ENCODE measurements around the gene CCDC54. TPM values are rescaled to one million over a fixed set of nuclear protein-coding genes. Genes with fewer than 3 reads are reported as not detected.

CCDC54 gene
- total and polyA plus RNA-seq, 8 donors, result not detected

GRCh38 chr3:107387555-107387954 is 10.3 kb downstream of the CCDC54 start:
- DNase-seq, result no peak
- H3K27me3 ChIP-seq, result no peaks in the 10 kb centered on the region
- TF ChIP-seq EP300 (IDR thresholded peaks at IDR 0.05) (no peak), POLR2AphosphoS5 (IDR thresholded peaks at IDR 0.05) (no peak), POLR2A (IDR thresholded peaks at IDR 0.05) (no peak)
- TF ChIP-seq, protein P1, sequence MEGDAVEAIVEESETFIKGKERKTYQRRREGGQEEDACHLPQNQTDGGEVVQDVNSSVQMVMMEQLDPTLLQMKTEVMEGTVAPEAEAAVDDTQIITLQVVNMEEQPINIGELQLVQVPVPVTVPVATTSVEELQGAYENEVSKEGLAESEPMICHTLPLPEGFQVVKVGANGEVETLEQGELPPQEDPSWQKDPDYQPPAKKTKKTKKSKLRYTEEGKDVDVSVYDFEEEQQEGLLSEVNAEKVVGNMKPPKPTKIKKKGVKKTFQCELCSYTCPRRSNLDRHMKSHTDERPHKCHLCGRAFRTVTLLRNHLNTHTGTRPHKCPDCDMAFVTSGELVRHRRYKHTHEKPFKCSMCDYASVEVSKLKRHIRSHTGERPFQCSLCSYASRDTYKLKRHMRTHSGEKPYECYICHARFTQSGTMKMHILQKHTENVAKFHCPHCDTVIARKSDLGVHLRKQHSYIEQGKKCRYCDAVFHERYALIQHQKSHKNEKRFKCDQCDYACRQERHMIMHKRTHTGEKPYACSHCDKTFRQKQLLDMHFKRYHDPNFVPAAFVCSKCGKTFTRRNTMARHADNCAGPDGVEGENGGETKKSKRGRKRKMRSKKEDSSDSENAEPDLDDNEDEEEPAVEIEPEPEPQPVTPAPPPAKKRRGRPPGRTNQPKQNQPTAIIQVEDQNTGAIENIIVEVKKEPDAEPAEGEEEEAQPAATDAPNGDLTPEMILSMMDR (IDR thresholded peaks at IDR 0.05), result no peak
- H3K27ac ChIP-seq, result no peak overlapping the region
- H3K9me3 ChIP-seq, result no peaks in the 10 kb centered on the region
- 87 to 94% (median 93%) methylated on average over 3 of the region's 3 CpGs for WGBS, 5 donors
- no peaks in the 10 kb centered on the region for H3K36me3 ChIP-seq
- no peaks in the 10 kb centered on the region for H3K4me1 ChIP-seq
- no peak overlapping the region for H3K4me3 ChIP-seq
- intact Hi-C loops (cut with DNase I; ENCODE audit: low total_unique reads), result no loop called here

DNA sequence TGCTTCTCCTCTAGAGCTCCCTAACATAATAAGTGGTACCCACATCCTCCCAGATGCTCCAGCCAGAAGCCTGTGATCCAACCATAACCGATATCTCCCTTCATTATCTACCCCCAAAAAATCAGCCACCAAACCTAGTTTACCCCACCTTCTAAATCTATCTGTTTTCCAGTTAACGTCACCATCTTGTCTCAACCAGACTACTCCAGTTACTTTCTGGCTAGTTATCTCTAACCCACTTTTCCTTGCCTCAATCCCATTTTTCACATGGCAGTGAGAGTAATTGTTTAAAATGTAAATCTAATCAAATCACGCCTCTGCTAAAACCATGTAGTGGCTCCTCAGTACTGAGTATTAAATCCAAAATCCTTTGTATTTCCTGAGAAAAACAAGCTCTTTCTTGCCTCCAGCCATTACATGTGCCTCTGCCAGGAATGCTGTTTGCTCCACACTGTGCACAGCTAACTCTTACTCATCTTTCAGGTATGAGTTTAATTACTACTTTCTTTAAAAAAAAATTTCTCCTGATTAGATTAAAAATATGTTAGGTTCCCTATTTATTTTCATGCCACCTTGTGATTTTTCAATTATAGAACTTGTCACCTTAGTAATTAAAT is 15.4 kb downstream of the CCDC54 start:
- Histone ChIP-seq H3K4me1 (no peaks in the 10 kb centered on the region), H3K4me3 (no peak overlapping the region), H3K36me3 (no peaks in the 10 kb centered on the region), H3K27me3 (peaks cover 0 to 2% (median 0%) of the 10 kb centered on the region in 3 donors), H3K9me3 (no peaks in the 10 kb centered on the region), H3K27ac (no peak overlapping the region)
- no peak for DNase-seq
- TF ChIP-seq, protein P1 (IDR thresholded peaks at IDR 0.05), result no peak
- no peak for TF ChIP-seq POLR2A (IDR thresholded peaks at IDR 0.05)
- TF ChIP-seq EP300 (IDR thresholded peaks at IDR 0.05), result no peak
- TF ChIP-seq POLR2AphosphoS5 (IDR thresholded peaks at IDR 0.05), result no peak
- 79 to 83% (median 82%) methylated on average over 3 of the region's 3 CpGs for WGBS, 5 donors
- intact Hi-C loops (cut with DNase I; ENCODE audit: low total_unique reads), result no loop called here

DNA sequence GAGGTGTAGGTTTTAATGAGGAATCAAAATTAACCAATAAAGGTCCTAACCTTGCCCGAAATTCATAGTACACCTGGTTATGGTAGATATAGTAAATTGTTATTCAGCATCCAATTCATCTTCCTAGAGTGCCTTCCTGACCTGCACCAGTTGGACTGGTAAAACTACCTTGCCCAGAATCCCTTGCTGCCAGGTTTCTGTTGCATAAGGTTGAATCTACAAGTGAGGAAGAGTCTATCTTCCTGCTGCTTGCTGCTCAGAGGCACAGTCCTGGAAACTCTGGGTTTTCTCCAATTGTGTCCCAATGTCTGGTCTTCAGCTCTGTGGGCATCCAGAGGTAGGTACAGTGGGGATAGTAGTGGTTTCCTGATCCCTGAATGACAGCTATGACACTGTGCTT is 17.3 kb downstream of the CCDC54 start:
- DNase-seq, result no peak
- Histone ChIP-seq H3K27me3 (peaks cover 0 to 2% (median 0%) of the 10 kb centered on the region in 3 donors), H3K36me3 (no peaks in the 10 kb centered on the region), H3K9me3 (no peaks in the 10 kb centered on the region), H3K4me3 (no peak overlapping the region), H3K4me1 (no peaks in the 10 kb centered on the region), H3K27ac (no peak overlapping the region)
- intact Hi-C loops (cut with DNase I; ENCODE audit: low total_unique reads), result no loop called here
- TF ChIP-seq POLR2A (IDR thresholded peaks at IDR 0.05) (no peak), POLR2AphosphoS5 (IDR thresholded peaks at IDR 0.05) (no peak), EP300 (IDR thresholded peaks at IDR 0.05) (no peak)
- TF ChIP-seq, protein P1 (IDR thresholded peaks at IDR 0.05), result no peak
- WGBS, 5 donors, result 81 to 91% (median 89%) methylated on average over 1 of the region's 1 CpG

DNA sequence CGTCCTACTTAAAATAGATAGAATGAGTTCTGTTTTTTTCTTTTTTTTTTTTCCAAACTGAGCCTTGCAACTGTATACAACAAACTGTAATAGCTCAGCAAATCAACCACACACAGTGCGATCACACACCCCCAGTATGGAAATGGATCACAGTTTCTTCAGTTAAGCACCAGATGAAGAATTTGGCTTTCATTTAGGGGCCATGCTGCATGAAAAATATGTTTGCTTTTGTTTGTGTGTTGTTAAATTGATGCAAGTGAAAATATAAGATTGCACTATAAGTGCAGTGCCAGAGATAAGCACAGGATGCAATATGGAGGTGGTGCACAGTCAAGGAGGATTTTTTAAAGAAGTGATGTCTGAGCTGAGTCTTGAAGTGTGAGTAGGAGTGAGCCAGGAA is 17.8 kb downstream of the CCDC54 start:
- Histone ChIP-seq H3K4me1 (no peaks in the 10 kb centered on the region), H3K36me3 (no peaks in the 10 kb centered on the region), H3K27ac (no peak overlapping the region), H3K4me3 (no peak overlapping the region), H3K27me3 (peaks cover 0 to 2% (median 0%) of the 10 kb centered on the region in 3 donors), H3K9me3 (no peaks in the 10 kb centered on the region)
- intact Hi-C loops (cut with DNase I; ENCODE audit: low total_unique reads), result no loop called here
- DNase-seq, result no peak
- WGBS, 5 donors, result 84 to 92% (median 91%) methylated on average over 2 of the region's 2 CpGs
- TF ChIP-seq EP300 (IDR thresholded peaks at IDR 0.05) (no peak), POLR2A (IDR thresholded peaks at IDR 0.05) (no peak), POLR2AphosphoS5 (IDR thresholded peaks at IDR 0.05) (no peak)
- TF ChIP-seq, protein P1 (IDR thresholded peaks at IDR 0.05), result no peak

Data from stomach (tissue), 9 donors.